ENCODE measurements around the gene SCN2B.

The SCN2B gene

GRCh38 chr11:118174006-118174567 lies 2.4 kb downstream of the SCN2B start:
- DNase-seq, result no peak
- TF ChIP-seq GATA1 (IDR thresholded peaks at IDR 0.05; ENCODE audit: low read depth, low read length) (no peak), POLR2A (IDR thresholded peaks at IDR 0.05; ENCODE audit: low read length) (no peak)

- TF ChIP-seq GATA1 (IDR thresholded peaks at IDR 0.05; ENCODE audit: low read depth, low read length), result no peak
- no peak for TF ChIP-seq POLR2A (IDR thresholded peaks at IDR 0.05; ENCODE audit: low read length)
- no peak for DNase-seq
Observed at GRCh38 chr11:118172356-118172755, 4.1 kb downstream of the SCN2B start.

- DNase-seq, result peak; percentile 41 to 69
- no peak for TF ChIP-seq GATA1 (IDR thresholded peaks at IDR 0.05; ENCODE audit: low read depth, low read length)
- no peak for TF ChIP-seq POLR2A (IDR thresholded peaks at IDR 0.05; ENCODE audit: low read length)
Observed at GRCh38 chr11:118171269-118172062, 5.0 kb downstream of the SCN2B start.

GRCh38 chr11:118170882-118171268 lies 5.6 kb downstream of the SCN2B start:
- DNase-seq, result no peak
- TF ChIP-seq GATA1 (IDR thresholded peaks at IDR 0.05; ENCODE audit: low read depth, low read length), result no peak
- TF ChIP-seq POLR2A (IDR thresholded peaks at IDR 0.05; ENCODE audit: low read length), result no peak

- TF ChIP-seq GATA1 (IDR thresholded peaks at IDR 0.05; ENCODE audit: low read depth, low read length), result no peak
- no peak for TF ChIP-seq POLR2A (IDR thresholded peaks at IDR 0.05; ENCODE audit: low read length)
- no peak for DNase-seq
Observed at GRCh38 chr11:118170231-118170630, 6.2 kb downstream of the SCN2B start.

GRCh38 chr11:118169300-118170140 lies 6.9 kb downstream of the SCN2B start:
- TF ChIP-seq POLR2A (IDR thresholded peaks at IDR 0.05; ENCODE audit: low read length), result no peak
- TF ChIP-seq GATA1 (IDR thresholded peaks at IDR 0.05; ENCODE audit: low read depth, low read length), result no peak

GRCh38 chr11:118168751-118169150 lies 7.7 kb downstream of the SCN2B start:
- no peak for TF ChIP-seq POLR2A (IDR thresholded peaks at IDR 0.05; ENCODE audit: low read length)
- TF ChIP-seq GATA1 (IDR thresholded peaks at IDR 0.05; ENCODE audit: low read depth, low read length), result no peak
- no peak for DNase-seq

More at GRCh38 chr11:118169300-118170140, 6.9 kb downstream of the SCN2B start:
- DNase-seq, result no peak

- TF ChIP-seq POLR2A (IDR thresholded peaks at IDR 0.05; ENCODE audit: low read length), result no peak
- no peak for TF ChIP-seq GATA1 (IDR thresholded peaks at IDR 0.05; ENCODE audit: low read depth, low read length)
Observed at GRCh38 chr11:118168316-118168715, 8.1 kb downstream of the SCN2B start.

GRCh38 chr11:118167906-118168305 lies 8.5 kb downstream of the SCN2B start:
- no peak for DNase-seq
- TF ChIP-seq GATA1 (IDR thresholded peaks at IDR 0.05; ENCODE audit: low read depth, low read length) (no peak), POLR2A (IDR thresholded peaks at IDR 0.05; ENCODE audit: low read length) (no peak)

More at GRCh38 chr11:118168316-118168715, 8.1 kb downstream of the SCN2B start:
- DNase-seq, result no peak

- TF ChIP-seq GATA1 (IDR thresholded peaks at IDR 0.05; ENCODE audit: low read depth, low read length) (no peak), POLR2A (IDR thresholded peaks at IDR 0.05; ENCODE audit: low read length) (no peak)
Observed at GRCh38 chr11:118167253-118167652, 9.2 kb downstream of the SCN2B start.

GRCh38 chr11:118166641-118167040 lies 9.8 kb downstream of the SCN2B start:
- TF ChIP-seq GATA1 (IDR thresholded peaks at IDR 0.05; ENCODE audit: low read depth, low read length), result no peak
- TF ChIP-seq POLR2A (IDR thresholded peaks at IDR 0.05; ENCODE audit: low read length), result no peak

More at GRCh38 chr11:118167253-118167652, 9.2 kb downstream of the SCN2B start:
- no peak for DNase-seq

GRCh38 chr11:118164885-118165284 lies 11.6 kb downstream of the SCN2B start:
- no peak for TF ChIP-seq POLR2A (IDR thresholded peaks at IDR 0.05; ENCODE audit: low read length)
- TF ChIP-seq GATA1 (IDR thresholded peaks at IDR 0.05; ENCODE audit: low read depth, low read length), result no peak
- DNase-seq, result no peak

More at GRCh38 chr11:118166641-118167040, 9.8 kb downstream of the SCN2B start:
- DNase-seq, result no peak

GRCh38 chr11:118163494-118163893 lies 12.9 kb downstream of the SCN2B start:
- DNase-seq, result no peak
- no peak for TF ChIP-seq GATA1 (IDR thresholded peaks at IDR 0.05; ENCODE audit: low read depth, low read length)
- no peak for TF ChIP-seq POLR2A (IDR thresholded peaks at IDR 0.05; ENCODE audit: low read length)

GRCh38 chr11:118162846-118163245 lies 13.6 kb downstream of the SCN2B start:
- TF ChIP-seq GATA1 (IDR thresholded peaks at IDR 0.05; ENCODE audit: low read depth, low read length) (no peak), POLR2A (IDR thresholded peaks at IDR 0.05; ENCODE audit: low read length) (no peak)
- DNase-seq, result no peak
